DMS 273 (cell line): ENCODE measurements around the gene BROX.
"Not testable (repeated sequence)": the region's sequence is repeated elsewhere in the genome, so short reads cannot be mapped to it uniquely, and the experiment has no call there.

Experiments
- DNase-seq: peaks from one replicate; lab custom pipeline; 2025; ENCODE audit not compliant: unreplicated experiment; lab: John Stamatoyannopoulos, UW

The BROX gene

DNA sequence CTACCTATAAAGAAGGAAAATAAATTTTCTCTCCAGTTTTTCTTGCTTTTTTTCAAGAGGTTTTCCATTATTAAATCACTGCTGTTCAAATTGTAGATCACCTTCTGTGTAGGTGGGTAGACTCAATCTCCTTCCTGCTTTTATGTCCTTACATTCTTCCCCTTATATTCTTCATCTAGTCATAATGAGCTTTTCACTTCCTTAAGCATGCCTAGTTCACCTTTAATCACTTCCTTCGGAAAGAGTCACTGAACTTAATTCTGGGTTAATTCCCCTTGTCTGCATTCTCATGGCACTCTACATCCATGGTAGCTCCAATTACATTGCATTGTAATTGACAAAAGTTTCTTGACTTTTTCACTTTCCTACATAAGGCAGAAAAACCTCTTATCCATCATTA lies 18.5 kb downstream of the BROX start:
- no peak for DNase-seq

GRCh38 chr1:222732216-222733159 lies 20.1 kb downstream of the BROX start:
- DNase-seq, result no peak

DNA sequence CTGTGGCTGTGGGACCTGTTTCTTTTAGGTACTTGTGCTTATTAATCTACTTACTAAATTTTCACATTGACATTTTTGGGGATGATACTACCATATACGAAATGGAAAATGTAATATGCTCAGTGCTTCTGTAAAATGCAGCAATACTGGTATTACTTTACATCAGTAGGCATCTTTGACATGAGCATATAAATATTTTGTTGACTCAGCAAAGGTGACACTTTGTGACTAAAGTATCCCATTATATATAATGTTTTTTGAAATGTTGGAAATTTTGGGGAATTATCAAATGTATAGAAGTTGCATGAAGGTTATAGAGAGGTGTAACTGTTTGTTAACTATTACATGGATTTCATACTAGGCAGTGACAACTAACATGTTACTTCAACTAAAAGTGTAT lies 22.4 kb downstream of the BROX start:
- no peak for DNase-seq

GRCh38 chr1:222736470-222736869 lies 24.1 kb downstream of the BROX start:
- DNase-seq, result no peak

- DNase-seq, result no peak
These were observed 24.6 kb downstream of the BROX start, which contains the start of gene FAM177B for GRCh38 chr1:222736972-222737371. Gene FAM177B, plus strand, starts transcription at chr1:222737202. Its CDS starts 9,344 bp downstream, at chr1:222746546.

DNA sequence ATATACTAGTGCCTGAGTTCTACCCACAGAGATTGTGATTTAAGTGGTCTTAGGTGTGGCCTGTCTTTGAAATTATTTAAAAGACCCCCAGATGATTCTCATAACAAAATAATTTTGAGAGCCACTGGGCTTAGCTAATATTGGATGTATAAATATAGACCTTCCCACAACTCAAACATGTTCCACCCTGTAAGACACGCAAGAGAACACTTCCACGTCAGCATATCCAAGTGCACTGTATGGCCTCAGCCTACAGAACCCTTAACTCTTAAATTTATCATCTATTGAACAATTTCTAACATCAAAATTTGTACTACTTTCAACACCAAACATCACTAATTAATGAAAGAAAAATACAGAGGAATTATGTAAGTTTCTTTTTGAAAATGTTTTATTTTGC lies 27.1 kb downstream of the BROX start:
- no peak for DNase-seq

GRCh38 chr1:222739929-222740328 lies 27.6 kb downstream of the BROX start:
- DNase-seq, result no peak

GRCh38 chr1:222741630-222742457 lies 29.5 kb downstream of the BROX start:
- not testable (repeated sequence) for DNase-seq

GRCh38 chr1:222749927-222750326 lies 37.6 kb downstream of the BROX start:
- DNase-seq, result peak; percentile 28

DNA sequence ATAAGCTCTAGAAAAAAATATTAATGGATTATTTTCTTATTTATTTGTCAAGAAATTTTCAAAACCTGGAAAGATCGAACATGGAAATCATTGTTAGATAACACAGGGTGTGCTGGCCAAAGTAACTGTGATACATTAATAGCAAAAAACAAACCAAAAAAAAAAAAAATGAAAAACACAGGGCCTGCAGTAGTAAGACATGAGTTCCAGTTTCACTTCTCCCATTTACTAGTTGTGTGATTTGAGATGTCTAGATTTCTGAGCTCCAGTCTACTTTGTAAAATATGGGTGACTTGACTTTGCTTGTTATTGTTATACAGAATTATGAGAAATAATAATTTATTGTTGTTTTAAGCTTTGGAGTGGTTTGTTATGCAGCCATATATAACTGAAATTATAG lies 38.3 kb downstream of the BROX start:
- no peak for DNase-seq

GRCh38 chr1:222751255-222751654 lies 38.9 kb downstream of the BROX start:
- no peak for DNase-seq

GRCh38 chr1:222754366-222755139 lies 42.2 kb downstream of the BROX start:
- no peak for DNase-seq

DNA sequence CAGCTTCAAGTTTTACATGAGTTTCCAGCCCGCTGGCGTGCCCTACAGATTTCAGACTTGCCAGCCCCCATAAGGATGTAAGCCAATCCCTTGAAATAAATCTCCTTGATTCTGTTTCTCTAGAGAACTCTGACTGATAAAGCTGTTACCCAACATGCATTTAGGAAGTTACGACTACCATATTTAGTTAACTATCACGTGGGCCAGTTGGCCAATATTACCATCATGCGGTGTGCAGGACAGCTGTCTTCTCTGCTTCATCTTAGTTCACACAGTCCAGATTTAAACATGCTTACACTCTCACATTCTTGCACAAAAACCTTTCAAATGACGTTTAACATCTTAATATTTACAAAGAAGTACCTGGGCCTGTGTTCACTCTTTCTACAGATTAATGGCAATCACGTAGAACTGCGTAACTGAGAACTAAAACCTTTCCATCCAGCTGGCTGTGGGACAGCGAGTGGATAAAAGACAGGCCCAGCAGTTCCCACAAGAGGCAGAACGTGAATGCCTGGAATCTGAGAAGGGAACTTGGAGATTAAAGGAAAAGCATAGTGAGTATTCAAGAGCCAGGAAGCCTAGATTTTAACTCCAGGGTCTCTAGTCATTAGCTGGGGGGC lies 45.4 kb downstream of the BROX start:
- no peak for DNase-seq

- DNase-seq, result no peak
These were observed 47.2 kb downstream of the BROX start for GRCh38 chr1:222759451-222760035.

- DNase-seq, result no peak
These were observed 48.7 kb downstream of the BROX start for GRCh38 chr1:222761083-222761482.

GRCh38 chr1:222762178-222762577 lies 49.8 kb downstream of the BROX start:
- DNase-seq, result not testable (repeated sequence)

- no peak for DNase-seq
These were observed 54.8 kb downstream of the BROX start for GRCh38 chr1:222767152-222767571.

DNA sequence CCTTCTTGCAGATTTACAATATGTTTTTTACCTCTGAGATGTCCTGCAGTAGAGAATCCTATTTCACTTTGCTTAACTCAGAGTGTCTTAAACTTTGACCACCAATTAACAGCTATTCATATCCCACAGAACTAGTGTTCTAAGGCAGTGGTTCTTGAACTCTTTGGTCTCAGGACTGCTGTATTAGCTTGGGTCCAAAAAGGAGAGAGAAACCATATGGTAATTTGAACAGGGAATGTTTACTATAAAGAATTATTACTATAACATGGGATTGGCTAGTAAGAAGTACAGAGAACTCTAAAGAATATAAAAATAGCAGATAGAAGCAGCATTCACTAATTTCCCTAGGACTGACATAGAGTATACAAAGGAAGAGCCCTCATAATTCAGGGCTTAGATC lies 56.2 kb downstream of the BROX start:
- DNase-seq, result no peak

- DNase-seq, result peak; percentile 49
These were observed 56.8 kb downstream of the BROX start for GRCh38 chr1:222769181-222769580.

GRCh38 chr1:222769971-222770620 lies 57.7 kb downstream of the BROX start:
- no peak for DNase-seq
